Subcutaneous adipose tissue (tissue), 4 donors: Measurements from ENCODE around the gene HTR2B. TPM values are rescaled to one million over a fixed set of nuclear protein-coding genes. Genes with fewer than 3 reads are reported as not detected.

Experiments used
- CTCF ChIP-seq: fragments of 450-650 bp; IDR thresholded peaks from one replicate; pipeline ENCODE4 v1.5.1; 2016; ENCODE audit warnings: low read depth, mild to moderate bottlenecking, control low read depth, antibody characterized with exemption, moderate library complexity
- total RNA-seq, 4 donors: library from RNA; depleted of rRNA; stranded (reverse); fragments of >200 nt; gene quantifications; one replicate each; pipeline ENCODE4 v1.1.0, GENCODE V29; 2016

Gene HTR2B
- total RNA-seq, 4 donors from 2014 or later = 0.88 to 13.3 (median 1.4) TPM

- TF ChIP-seq CTCF = no peak
Measured at GRCh38 chr2:231084565-231084964, 40.3 kb downstream of the HTR2B start.

- TF ChIP-seq CTCF = no peak
Measured at GRCh38 chr2:231069379-231070054, 55.3 kb downstream of the HTR2B start.

- no peak for TF ChIP-seq CTCF
Measured at GRCh38 chr2:231068525-231069222, 56.2 kb downstream of the HTR2B start.

- no peak for TF ChIP-seq CTCF
Measured at GRCh38 chr2:231065966-231066365, 58.9 kb downstream of the HTR2B start.

GRCh38 chr2:231063347-231063746 lies 61.5 kb downstream of the HTR2B start:
- no peak for TF ChIP-seq CTCF

- TF ChIP-seq CTCF = no peak
Measured at GRCh38 chr2:231062776-231063175, 62.1 kb downstream of the HTR2B start.

- TF ChIP-seq CTCF = no peak
Measured at GRCh38 chr2:231059756-231060155, 65.1 kb downstream of the HTR2B start.
